Stimulated activated CD8-positive, alpha-beta memory T cell treated with anti-CD3 and anti-CD28 coated beads, Interleukin-15, amount 100 ng/mL, for 24 hours (primary cell): ENCODE measurements around the gene NUTF2.
A peak's percentile ranks its signal among the peaks of the same experiment; 100 is the strongest.
"Not testable (repeated sequence)": the region's sequence is repeated elsewhere in the genome, so short reads cannot be mapped to it uniquely, and the experiment has no call there.

ENCODE experiments used
- DNase-seq: peaks from one replicate; pipeline ENCODE4 v3.0.0-alpha.2; 2020; ENCODE audit warnings: low read depth

The NUTF2 gene

DNA sequence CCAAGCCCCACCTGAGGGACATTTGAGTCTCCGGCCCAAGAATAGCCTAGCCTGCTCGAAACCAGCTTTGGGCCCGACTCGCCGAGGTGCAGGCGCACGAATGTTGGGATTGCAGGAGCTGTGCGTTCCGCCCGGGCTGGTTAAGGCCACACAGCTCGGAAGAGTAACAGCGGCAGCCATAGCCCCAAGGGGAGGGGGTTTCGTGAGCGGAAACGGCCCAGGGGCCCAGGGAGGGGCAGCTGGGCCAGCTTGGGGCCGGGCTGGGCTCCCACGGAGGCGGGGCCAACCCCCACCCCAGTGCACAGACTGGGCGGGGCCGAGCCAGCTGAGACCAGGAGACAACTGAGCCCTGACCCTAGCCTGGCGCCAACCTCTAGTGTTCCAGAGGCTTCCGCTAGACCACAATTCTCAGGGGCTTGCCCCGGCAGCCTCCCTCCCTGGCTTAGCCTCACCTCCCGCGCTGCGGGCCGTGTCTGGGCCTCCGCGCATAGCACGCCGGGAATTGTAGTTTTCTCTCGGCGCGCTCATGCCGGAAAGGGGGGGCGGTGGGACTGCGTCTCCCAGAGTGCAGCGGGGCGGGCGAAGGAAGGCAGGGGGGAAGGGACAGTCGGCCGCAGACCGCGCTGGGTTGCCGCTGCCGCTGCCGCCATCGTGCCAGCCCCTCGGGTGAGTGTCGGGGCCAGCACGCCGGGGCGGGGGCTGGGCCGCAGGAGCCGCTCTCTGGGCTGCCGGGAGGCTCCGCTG lies at the start of gene NUTF2:
TSS of gene NUTF2 (plus strand) at position 614 of the 744 bp plus-strand sequence. CDS start 18,198 bp downstream, outside the sequence.
- DNase-seq, result peak; percentile 83

DNA sequence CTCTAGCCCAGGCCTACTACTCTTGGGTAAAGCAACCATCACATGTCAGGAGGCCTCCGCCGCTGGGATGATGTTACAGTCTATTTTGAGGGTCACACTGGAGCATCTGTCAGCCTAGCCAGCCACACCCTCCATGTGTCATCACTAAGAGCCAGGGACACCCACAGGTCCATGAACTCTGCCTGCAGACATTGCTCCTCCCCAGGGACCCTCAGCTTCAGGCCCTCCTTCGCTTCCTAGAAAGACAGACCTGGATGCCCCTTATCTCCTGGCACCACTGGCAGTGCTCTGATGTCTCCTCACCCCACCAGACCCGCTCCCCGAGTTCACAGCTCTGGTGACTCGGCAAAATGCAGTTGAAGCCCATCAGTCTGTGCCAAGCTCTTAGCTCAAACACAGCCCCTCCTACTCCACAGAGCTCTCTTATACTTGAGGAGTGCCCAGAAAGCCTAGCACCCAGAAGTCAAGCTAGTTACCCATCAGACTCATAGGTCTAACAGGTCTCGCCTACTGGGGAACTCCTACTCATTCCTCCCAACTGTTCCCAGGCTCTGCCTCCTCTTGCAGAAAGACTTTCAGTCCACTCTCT lies 46.3 kb upstream of the NUTF2 start:
- DNase-seq, result no peak

DNA sequence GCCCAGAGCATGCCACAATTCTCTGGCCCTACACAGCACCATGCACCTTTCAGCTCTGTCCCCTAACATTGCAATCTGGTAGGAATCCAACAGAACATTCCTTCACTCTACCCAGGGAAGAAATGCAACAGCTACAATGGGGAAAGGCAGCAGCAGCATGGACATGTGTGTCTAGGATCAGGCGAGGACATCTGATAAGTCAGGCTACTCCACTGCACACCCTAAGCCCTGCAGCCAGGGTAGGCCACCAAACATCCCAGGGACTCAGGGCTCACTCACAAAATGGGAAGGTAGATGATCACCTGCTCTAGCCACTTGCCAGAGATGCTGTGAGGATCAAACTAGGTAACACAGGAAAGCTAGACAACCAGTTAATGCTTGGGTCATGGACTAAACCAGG lies 45.5 kb upstream of the NUTF2 start:
- DNase-seq, result no peak

DNA sequence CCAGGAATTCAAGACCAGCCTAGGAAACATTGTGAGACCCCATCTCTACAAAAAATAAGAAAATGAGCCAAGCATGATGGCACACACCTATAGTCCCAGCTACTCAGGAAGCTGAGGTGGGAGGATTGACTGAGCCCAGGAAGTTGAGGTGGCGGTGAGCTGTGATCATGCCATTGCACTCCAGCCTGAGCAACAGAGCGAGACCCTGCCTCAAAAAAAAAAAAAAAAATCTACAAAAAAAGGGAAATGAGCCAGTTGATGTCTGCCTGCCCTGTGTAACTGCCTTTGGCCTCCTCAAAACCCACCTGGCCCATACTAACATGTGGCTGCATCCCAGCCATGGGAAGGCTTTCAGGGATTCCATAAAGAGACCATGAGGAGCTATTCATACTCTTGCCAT lies 44.9 kb upstream of the NUTF2 start:
- DNase-seq, result no peak

DNA sequence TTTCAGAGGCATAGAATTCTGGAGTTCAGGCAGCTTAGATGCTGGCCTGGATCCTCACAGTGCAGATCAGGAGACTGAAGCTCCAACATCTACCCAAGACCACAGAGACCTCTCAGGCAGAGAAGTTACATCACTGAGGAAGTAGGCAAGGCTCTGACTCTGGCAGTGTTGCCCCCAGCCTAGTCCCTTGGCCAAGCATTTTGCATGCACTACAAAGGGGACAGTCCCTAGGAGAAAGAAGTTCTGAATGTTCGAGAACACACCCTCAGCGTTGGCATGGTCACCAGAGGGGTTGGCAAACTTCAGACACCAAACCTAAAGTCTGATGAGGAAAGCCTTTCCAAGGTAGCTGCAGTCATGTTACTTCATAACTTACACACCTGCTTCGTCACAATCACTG lies 42.8 kb upstream of the NUTF2 start:
- DNase-seq, result no peak

DNA sequence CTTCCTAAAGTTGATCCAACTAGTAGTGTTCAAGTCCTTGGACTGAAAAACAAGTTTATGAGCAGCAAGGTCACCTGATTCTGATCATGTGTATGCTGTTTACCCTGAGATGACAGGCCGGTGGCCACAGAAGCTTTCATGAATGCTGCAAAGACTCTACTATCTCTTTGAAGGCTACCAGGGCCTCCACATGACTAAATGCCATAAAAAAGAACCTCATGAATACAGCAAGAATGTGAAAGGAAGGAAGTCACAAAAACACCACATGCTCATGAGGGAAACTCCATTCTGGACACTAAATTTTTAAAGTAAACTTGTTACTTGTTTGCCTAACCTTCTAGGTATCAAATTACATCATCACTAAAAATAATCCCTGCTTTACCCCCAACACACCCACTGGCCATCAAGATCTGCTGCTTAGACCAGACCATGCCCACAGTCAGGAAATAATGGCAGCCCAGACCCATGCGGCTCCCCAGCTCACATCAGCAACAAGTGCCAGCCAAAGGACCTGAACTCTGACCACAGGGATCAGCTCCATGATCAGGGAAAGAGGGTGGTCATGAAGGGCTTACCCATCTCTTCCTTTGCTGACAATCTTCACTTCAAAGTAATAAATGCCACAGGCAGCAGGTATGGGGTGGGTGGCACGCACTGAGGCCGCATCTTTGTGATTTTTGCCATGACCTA lies 41.7 kb upstream of the NUTF2 start:
- DNase-seq, result no peak

DNA sequence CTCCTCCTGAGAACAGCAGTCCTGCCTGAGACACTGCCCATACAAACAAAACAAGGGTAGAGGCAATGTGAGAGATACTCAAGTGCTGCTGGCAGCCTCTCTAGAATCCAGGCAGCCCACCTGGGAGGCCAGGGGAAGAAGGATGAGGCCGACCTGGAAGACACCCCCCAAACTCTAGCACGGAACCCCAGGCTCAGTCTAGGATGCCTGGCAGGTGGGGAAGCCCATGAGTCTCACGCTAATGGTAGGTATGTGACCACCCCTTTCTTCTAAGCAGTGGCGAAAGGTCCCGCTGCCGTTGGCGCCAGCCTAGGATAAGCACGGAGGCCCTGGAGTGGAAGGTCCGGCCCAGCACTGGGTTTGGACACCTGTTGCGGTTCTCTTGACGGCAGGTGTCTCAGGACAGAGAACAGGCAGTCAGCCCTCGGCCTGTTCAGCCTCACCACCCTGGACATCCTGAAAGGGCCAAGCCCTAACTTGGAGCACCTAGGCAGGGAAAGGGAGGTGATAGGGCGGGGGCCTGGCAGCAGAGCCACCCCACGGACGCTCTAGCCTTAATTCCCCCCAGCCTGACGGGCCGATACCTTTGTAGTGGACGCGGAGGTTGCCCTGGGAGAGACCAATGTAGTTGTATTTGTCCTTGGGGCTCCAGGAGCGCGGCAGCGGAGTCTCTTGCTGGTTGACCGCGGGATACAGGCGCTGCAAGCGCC lies 40.9 kb upstream of the NUTF2 start:
- no peak for DNase-seq

DNA sequence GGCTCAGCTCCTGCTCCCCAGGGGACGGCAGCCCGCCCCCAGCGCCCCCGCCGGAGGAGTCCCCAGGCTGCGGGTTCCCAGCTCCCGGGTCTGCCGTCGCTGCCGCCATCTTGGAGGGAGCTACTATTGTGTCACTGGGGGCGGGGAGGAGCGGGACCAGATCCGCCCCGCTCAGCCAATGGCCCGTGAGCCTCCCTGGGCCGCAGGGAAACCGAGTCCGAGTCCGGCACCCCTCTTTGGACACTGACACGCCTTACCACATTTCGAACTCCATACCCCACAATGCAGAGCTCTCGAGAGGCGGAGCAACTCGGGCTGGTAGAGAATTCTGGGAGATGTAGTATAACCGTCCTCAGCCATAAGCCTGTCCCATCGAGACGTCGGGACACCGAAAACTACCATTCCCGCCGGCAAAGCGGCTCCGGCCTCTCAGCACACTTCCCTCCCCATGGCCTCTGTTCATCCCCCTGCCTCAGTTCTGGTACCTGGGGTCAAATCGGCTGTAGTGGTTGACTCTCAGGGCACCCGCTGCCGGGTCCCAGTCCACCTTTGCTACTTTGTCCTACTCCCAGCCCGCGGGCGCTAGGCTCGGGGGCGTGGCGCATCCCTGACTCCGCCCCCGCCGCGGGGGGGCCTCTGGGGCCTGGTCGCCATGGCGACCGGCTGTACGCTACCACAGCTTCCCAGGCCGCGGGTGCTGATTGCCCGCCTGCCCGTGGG lies 40.1 kb upstream of the NUTF2 start, which contains the start of the genes RANBP10 and TSNAXIP1:
TSS of gene RANBP10 (minus strand) at position 133 of the 720 bp plus-strand sequence. CDS start at position 109, 24 bp downstream.
TSS of gene TSNAXIP1 (plus strand) at position 462 of the 720 bp plus-strand sequence. CDS start 261 bp downstream, outside the sequence.
- DNase-seq, result peak; percentile 77

DNA sequence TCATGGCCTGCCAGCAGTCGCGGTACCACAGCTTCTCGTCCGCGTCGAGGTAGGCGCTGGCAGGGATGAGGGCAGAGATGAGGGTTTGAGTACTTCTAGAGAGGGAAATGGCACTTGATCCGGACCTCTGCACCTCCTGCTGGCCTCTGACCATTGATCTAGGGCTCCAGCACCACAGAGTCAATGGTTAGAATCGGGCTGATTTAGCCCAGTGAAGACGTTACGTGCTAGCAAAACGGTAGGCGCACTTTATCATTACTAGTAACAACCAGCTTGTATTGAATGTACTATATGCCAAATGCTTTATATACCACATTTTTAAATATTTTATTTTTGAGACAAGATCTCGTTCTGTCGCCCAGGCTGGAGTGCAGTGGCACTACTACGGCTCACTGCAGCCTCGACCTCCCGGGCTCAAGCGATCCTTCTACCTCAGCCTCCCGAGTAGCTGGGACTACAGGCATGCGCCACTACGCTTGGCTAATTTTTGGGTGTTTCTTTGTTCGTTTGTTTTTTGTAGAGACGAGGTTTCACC lies 39.5 kb upstream of the NUTF2 start:
- no peak for DNase-seq

DNA sequence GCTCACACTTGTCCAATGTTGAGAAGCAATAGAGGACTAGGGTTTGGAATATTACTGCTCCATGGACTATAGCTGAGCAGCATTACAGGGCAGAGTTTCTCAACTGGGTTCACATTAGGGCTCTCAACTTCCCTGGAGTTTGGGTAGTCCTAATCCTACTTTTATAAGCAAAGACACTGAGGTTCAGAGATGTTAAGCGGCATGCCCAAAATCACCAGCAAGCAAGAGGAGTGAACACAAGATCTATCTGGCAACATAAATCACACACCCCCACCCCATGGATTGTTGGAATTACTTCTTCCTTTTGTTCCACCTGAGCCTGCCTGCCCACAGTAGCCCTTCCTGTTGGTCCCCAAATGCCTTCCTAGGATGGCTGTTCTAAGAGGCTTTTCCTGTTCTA lies 34.8 kb upstream of the NUTF2 start:
- DNase-seq, result no peak

DNA sequence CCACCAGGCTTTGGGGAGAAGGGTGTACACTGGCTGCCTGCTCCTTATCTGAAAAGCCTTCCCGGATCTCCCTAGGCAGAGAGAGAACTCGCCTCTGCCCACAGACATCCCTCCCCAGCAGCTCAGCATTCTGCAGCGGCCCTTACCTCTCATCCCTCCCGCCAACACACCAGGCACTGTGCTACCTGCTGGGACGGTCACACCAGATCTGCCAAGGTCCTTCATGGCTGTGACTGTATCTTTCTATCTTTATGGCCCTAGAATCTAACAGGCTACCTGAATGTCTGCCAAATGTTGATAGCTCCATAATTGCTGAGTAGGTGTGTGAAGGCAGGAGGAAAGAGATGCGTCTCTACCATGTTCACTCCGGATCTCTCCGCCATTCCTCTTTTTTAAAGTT lies 32.2 kb upstream of the NUTF2 start:
- DNase-seq, result no peak

DNA sequence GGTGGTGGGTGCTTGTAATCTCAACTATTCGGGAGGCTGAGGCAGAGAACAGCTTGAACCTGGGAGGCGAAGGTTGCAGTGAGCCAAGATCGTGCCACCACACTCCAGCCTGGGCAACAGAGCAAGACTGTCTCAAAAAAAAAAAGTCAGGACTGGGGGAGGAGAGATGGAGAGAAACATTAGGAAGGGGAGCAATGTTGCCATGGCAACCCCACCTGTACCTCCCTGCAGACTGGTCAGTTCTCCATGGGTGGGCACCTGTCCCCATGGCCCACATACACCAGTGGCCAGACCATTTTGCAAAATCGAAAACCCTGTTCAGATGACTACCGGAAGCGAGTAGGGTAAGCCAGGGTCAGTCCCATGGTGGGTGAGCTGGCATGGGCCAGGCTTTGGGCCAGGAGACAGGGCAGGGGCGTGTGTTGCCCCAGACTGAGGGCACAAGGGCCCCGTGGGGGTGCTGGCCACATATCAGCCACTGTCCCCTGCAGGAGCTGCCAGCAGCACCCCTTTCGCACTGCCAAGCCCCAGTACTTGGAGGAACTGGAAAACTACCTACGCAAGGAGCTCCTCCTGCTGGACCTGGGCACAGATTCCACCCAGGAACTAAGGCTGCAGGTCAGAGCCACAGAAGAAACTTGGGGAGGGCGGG lies 26.0 kb upstream of the NUTF2 start:
- no peak for DNase-seq

DNA sequence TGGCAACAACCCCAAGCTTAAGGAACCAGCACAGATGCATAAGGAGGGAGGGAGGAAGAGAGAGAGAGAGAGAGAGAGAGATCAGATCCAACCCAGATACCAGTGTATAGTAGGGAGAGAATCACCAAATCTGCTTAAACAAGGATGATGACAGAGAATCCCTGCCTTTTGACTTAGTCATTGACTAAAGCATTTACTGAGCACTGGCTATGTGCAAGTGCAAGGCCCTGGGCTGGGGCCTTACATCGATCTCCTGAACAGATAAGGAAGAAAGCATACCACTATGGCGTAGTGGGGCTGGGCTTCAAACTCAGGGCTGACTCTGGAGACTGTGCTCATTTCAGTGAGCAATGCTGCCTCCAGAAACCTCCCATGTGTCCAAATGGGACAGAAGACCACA lies 24.2 kb upstream of the NUTF2 start:
- no peak for DNase-seq

DNA sequence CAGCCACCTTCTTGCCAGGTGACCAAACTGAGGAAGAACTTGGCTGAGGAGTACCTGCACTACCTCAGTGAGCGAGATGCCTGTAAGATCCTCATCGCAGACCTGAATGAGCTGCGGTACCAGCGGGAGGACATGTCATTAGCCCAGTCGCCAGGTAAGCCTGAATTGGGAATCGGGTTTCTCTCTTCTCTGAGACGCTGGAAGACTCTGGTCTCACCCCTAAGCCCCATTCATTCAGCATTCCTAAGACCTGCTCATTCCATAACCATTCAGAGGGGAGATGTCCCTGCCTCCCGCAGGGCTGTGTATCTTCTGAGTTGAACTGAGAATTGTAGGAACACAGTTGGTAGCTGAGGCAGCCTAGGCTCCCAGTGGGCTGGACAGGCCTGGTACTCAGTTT lies 21.6 kb upstream of the NUTF2 start:
- DNase-seq, result no peak

DNA sequence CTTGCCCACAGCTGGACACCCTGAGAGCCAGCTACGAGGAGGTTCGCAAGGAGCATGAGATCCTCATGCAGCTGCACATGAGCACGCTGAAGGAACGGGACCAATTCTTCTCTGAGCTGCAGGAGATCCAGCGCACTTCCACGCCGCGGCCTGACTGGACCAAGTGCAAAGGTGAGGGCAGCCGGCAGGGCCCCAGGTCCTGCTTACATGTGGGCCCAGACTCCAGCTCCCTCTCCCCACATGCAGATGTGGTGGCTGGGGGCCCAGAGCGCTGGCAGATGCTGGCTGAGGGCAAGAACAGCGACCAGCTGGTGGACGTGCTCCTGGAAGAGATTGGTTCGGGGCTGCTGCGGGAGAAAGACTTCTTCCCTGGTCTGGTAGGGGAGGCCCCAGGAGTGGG lies 20.8 kb upstream of the NUTF2 start:
- no peak for DNase-seq

DNA sequence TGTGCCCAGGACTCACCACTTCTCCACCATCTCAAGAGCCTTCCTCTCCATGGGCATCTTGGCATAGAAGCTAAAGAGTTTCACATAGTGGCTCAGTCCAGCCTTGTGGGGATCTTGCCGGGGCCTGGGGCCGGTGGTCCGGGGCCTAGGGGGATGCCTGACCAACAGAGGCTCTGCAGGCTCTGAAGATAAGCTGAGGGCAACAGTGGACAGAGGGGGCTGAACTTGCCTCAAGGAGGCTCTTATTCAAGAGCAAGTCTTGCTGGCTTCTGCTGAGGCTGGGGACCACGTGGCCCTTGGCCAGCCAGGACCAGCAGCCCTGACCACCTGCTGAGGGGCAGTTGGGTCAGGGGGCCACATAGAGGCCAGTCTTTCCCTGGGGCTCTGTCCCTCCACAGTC lies 18.1 kb upstream of the NUTF2 start:
- DNase-seq, result no peak

DNA sequence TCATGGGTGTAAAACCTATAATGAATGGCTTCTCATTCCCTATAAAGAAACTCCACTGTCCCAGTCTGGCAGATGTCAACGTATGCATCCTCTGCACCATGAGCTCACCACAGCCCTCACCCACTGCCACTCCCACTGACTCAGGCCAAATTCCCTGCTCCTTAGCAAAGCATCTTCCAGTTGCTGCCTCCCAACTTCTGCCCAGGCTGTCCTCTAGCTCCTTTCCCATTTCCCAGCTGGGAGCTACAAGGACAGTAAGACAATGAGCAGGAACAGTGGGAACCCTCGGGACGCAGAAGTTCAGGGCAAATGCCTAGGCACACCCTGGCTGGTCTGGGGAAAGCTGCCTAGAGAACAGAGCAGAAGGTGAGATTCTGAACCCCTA lies 13.7 kb upstream of the NUTF2 start:
- no peak for DNase-seq

DNA sequence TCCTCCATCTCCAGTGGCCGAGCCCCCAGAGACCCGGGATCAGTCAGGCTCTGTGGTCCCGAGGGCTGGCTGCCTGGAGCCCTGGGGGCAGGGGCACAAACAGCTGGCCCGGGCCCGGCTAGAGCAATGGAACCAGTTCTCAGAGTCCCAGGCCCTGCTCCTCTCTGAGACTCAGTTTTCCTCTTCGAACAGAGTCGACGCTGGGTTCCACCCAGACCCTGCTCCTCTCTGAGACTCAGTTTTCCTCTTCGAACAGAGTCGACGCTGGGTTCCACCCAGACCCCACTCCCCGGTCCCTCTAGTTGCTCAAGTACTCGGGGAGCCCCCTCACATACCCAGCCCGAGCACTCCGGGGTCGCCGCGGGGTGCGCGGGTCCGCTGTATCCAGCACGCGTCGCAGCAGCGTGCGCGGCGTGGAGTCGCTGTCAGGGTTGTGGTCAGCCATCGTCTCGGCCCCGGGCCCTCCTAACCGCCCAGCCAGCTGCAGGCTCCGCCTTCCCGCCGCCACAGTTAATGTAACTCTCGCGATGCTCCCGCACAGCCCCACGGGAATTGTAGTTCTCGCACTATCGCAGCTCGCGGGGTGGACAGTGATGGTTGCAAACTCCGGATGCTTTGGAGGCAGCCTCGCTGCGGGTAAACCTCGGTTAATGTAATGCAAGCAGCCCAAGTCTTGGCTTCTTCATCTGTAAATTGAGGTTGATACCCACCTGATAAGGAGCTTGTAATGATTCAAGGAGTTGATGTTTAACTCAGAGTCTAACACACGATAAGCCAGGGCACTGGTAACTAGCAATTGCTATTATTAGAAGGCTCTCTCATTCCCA lies 13.1 kb upstream of the NUTF2 start:
- peak; percentile 80 for DNase-seq

DNA sequence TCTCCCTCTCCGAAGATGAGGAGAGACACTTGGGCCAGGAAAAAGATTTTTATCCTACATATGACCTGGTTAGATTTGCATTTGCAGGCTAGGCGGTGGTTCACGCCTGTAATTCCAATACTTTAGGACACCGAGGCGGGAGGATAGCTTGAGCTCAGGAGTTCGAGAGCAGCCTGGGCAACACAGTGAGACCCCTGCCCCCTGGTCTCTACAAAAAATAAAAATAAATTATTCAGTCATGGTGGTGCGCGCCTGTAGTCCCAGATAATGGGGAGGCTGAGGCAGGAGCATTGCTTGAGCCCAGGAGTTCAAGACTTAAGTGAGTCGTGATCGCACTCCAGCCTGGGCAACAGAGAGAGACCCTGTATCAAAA lies 12.5 kb upstream of the NUTF2 start:
- DNase-seq, result no peak

DNA sequence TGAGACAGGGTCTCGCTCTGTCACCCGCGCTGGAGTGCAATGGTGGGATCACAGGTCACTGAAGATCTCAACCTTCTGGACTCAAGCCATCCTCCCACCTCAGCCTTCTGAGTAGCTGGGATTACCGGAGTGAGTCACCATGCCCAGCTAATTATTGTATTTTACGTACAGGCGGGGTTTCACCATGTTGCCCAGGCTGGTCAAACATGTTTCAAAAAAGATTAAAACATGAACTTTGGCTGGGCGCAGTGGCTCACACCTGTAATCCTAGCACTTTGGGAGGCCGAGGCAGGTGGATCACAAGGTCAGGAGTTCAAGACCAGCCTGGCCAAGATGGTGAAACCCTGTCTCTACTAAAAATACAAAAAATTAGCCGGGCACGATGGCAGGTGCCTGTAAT lies 9.5 kb upstream of the NUTF2 start:
- DNase-seq, result not testable (repeated sequence)
